ENCODE measurements around the gene ARG2.

Gene ARG2

DNA sequence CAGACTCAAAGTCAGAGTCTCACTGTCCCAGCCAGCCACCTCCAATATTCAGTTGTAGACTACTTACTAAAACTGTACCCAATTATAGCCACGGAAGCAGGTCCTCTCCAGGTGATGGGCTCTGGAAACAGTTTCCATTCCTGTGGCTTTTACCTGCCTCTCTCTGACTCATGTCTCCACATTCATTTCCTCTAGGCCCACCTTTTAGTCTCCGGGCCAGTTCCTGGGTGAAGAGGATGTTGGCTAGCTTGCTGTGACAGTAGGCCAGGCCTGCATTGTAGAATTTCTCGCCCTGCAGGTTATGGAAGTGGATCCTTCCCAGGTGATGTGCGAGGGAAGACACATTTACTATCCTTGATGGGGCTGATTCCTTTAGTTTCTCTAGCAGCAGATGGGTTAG lies 70.3 kb downstream of the ARG2 start:
- DNase-seq (ENCODE audit: low read depth) = no peak

DNA sequence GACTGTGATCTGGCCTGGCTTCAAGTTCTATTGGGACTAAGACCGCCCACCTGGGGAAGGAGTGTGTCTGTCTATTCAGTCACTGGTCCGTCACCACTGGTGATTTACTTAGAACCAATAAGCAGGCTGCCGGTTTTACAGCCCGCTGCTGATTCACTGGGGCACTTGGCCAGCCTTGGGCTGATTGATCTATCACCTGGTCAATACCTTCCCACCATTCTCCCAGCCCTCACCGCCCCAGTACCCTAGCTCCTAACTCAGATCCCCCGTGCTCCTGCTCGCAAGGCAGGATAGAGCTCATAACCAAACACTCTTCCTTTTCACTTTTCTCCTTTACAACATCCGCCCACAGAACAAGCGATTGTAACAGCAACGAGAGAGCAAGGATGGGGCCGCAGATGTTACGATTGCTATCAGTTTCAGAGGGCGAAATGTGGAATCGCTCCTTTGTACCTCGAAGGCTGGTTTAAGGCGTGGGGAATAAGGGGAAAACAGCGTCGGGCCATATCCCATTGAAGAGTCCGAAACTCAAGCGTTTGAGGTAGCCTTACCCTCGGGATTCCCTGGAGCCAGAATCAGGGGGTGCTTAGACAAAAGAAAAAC lies 75.2 kb downstream of the ARG2 start:
- DNase-seq (ENCODE audit: low read depth) = peak; percentile 64

DNA sequence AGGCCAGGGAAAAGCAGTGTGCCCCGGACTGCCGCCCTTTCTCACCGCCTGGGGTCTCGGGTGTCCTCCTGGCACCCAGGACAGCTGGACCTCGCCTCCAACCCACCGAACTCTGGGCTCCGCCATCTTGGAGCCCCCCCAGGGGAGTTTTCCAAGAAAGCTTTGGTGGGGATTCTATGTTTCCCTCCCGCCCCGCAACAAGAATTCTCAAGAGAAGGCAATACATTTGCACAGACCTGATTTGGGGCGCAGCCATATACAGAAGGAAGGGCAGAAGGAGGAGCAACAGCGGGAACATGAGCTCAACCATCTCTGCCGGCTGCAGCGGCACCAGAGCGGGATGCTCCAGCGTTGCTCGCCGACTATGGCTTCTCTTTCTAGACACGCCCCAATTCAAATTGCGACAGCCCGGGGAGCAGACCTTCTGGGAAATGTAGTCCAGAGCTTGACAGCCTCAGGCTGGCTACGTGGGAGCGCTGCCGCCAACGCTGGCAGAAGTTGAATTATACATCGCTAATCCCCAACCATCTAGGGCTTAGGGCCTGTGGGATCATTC lies 75.8 kb downstream of the ARG2 start, which contains the start of gene RDH11:
TSS of gene RDH11 (minus strand) at position 371 of the 556 bp plus-strand sequence. CDS start at position 310, 61 bp downstream.
- peak; percentile 69 for DNase-seq (ENCODE audit: low read depth)

DNA sequence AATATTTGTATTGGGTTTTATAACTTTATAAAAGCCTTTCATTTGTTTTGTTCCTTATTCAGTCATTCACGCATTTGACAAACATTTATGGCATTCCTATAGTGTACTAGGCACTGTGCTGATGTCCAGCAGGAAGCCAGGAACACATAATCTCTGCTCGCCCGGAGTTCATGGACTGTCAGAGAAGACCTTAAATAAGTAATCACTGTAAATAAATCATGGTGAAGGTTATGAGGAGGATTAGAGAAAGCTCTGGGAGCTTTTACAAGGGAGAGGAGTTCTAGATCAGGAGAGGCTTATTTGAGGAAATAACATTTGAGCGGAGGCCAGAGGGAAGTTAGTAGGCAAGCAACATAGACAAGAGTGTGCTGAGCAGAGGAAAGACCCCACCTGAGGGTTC lies 77.3 kb downstream of the ARG2 start:
- no peak for DNase-seq (ENCODE audit: low read depth)

DNA sequence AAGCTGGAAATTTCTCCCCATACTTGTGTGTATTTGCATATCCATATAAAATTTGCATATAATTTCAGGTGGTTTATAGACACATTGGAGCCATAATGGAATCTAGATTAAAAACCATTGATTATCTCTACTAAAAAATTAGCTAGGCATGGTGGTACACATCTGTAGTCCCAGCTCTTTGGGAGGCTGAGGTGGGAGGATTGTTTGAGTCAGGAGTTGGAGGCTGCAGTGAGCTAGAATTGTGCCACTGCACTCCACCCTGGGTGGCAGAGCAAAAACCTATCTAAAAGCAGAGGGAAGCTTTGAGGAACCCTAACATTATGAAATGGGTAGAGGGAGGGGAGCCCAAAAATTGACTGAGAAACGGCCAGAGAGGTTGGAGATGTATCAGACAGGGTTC lies 78.5 kb downstream of the ARG2 start:
- no peak for DNase-seq (ENCODE audit: low read depth)
